Ramos (cell line): ENCODE data around the gene ITPK1.

Source experiments
- in situ Hi-C: fragments of 300-500 bp; cut with MboI; formaldehyde crosslinking; loops from one replicate; pipeline ENCODE4 v1.14.3; 2022; ENCODE audit warnings: low sequenced_read_pairs; ENCODE audit not compliant: unreplicated experiment

ITPK1 gene

DNA sequence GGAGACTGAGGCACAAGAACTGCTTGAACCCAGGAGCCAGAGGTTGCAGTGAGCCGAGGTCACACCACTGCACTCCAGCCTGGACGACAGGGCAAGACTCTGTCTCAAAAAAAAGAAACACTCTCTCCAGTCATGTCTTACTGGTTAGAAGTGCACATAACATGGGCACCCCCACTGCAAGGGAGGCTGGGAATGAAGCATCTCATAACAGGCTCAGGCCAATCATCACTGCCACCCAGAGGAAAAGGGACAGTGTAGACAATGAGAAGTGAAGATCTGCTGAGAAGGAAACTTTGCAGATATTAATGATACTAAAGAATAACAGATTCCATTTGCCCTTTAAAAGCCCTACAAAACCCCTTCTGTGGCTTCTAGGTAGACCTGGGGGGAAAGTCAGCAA is 66.9 kb downstream of the ITPK1 start:
- in situ Hi-C loops, result no loop called here

DNA sequence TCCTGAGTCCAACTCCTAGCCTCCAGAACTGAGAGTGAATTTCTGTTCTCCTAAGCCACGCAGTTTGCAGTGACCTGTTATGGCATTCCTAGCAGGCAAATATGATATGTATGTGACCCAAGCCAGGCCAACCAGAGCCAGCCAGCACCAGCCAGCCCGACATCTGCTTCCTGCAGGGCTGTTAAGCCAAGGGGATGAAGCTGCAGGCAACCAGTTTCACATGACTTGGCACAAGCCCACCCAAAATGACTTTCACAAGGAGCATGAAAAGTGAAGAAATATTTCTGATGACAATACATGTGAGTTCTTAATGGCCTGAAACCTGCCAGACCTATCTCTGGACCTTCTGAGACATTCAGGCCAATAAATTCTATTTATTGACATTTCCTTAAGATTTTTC is 68.1 kb downstream of the ITPK1 start:
- in situ Hi-C loops, result no loop called here

DNA sequence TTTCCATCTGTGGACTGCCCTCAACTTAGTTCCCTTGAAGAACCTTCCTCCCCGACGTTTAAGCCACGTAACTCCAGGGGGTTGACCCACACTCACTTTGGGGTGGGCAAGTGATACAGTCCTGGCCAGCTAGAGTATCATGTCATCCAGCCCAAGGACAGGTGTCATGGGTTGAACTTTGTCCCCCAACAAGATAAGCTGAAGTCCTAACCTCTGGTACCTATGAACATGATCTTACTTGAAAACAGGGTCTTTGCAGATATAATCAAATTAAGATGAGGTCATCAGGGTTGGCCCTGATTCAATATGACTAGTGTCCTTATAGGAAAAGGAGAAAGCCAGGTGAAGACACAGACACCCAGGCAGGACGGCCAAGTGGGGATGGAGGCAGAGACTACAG is 68.6 kb downstream of the ITPK1 start:
- in situ Hi-C loops, result no loop called here

DNA sequence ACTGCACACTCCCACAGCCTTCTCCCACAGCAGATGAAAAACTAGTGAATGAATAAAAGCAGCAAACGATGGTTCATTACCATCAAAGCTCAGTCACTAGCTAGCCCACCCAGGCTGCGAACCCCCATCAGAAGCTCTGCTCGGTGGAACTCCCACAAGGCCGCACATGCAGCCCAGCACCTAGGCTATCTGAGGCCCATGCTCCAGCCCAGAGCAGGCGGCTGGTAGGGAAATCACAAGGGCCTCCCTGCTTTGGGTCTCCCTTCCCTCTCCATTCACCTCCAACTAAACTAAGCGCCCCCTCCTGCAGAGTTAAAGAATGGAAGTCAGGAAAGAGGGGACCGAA is 69.0 kb downstream of the ITPK1 start:
- in situ Hi-C loops, result no loop called here

DNA sequence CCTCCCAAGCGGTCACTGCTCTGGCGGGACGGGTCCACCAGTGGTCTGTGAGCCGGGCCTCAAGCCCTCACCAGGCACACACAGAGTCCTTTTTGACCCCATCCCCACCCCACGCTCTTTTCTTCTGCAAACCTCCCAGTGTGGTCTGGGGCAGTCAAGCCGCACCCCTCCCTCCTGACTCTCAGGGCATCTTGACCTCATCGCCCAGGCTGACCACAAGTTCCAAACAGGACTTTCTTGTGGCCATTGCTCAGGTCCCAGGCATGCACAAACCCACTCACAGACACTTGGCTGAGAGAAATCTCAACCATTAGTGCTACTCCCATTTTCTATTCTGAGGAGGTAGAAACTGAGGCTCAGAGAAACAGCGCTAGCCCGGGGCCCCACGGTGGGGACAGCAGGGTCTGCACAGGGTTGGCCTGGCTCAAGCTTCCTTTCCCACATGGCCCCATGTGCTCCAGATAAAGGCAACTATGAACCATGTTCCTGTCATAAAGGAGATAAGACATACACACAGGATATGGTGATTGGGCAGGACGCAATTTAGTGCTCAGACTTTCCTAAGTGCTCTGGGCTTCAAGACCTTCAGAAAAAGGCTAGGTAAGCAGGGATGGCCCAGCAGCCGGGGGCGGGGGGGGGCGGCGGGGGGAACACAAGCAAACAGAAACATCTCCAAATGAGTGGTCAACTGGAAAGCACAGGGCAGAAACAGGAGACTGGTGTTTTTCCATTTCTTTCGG is 69.6 kb downstream of the ITPK1 start:
- in situ Hi-C loops, result no loop called here

DNA sequence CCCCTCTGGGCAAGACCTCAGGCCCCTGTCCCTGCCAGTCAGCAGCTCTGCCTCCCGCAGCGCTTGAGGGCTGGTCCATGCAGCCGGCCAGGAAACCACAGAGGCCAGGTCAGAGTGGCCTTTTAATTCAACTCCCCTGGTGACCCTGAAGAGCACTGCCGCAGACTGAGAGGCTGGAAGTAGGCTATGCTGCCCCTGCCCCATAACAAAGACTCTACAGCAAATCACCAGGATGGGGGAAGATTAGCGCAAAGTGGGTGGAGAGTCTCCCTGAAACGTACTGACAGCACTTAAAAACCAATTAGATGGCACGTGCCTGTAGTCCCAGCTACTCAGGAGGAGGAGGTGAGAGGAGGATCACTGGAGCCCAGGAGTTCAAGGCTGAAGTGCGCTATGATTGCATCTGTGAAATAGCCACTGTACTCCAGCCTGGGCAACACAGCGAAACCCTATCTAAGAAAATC is 70.5 kb downstream of the ITPK1 start:
- in situ Hi-C loops, result no loop called here

DNA sequence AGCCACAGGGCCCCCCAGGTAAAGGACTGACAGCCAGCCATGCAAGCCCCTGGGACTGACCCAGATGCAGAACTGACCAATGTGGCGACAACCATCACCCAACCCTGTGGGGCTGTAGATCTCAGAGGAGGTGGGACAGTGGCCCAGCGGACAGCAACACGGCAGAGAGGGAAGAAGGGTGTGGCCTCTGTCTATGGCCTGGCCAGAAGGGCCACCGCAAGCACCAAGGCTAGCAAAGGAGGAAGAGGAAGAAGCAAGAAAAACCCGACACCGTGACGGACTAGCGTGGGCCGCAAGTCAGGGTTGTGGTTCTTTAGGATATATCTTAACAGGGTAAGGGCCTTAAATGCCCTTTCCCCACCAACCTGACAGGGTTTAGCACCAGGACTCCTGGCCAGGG is 71.2 kb downstream of the ITPK1 start:
- in situ Hi-C loops, result no loop called here

DNA sequence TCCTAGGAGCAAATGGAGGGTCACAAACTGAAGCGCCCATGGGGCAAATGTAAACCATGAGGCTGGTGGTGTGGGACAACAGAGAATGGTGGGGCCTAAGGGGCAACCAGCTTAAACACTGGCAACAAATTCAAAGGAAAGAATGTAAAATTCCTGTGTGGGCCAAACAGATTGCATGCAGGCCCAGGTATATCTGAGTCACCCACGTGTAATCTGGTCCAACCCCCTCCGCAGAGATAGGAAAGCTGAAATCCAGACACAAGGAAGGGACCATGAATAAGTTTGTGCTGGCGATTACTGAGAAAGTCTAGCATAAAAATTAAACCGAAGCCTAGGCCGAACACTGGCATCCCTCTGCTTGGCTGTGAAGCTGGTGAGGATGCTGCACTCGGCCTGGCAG is 71.6 kb downstream of the ITPK1 start:
- in situ Hi-C loops, result no loop called here

DNA sequence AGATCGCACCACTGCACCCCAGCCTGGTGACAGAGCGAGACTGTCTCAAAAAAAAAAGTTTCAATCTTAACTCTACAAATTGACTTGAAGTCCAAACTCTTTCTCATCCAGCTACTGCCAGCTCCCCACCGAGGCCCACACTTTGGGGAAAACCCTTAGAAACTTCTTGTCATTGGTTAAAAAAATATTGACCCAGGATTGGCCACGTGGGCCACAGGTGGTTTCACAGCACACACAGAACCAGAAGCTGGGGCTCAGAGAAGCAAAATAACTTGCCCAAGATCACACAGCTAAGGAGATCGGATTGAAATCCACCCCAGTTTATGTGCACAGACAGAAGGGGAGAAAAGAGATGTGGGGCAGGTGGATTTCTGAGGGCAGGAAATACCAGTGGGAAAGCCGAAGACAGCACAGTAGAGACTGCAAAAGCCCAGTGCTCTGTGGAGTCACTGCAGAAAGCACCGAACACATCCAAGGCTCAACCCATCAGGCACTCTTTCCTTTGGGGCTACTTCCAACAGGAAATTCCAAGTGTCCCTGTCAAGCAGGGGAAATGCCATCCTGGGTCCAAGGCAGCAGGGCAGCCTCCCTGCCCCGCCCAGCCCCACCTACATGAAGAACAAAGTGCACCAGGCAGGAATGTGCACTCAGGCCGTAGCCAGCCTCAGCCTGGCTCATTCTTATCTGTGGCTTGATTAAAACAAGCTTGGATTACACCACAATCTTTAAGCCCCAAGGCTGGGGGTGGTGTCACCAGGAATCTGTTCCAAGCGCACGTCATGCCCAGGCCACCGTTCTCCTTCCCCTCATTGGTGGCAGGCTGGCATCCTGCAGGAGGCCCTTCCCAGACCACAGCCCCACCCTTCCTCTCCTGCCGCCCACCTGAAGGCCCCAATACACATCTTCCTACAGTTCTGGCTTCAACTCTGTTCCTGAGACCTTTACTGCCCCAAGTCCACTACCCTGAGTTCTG is 72.5 kb downstream of the ITPK1 start:
- in situ Hi-C loops, result no loop called here

DNA sequence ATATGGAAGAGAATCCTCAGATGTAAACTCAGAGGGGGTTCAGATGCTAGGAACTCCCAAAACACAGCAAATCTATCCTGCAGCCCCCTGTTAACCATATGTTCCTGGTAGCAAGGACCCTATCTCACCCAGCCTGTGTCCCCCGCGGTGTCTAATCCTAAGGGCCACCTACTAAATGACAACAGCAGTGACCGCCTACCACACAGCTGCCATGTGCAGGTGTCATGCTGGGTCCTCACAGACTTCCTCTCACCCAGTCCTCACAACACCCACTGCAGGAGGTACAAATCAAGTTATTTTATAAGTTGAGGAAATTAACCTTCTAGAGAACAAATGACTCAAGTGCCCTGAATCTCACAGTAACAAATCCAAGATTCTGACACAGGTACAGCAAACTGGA is 73.9 kb downstream of the ITPK1 start:
- in situ Hi-C loops, result no loop called here

DNA sequence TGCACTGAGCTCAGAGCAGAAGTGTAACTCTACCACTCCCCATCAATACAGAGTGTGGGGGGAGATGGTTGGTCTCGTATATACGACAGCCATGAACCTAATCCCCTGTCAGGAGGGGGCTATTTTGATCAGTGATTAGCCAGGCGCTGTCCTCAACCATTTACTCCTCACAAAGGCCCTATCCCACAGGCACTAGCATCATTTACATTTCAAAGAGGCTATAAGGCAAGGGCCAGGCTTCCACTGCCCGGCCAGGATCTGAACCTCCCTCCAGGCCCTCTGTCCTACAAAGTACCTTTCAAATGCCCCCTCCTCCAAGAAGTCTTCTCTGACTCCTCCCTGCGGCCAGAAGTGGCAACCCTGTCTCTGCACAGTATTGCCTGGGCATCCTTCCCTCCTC is 74.7 kb downstream of the ITPK1 start:
- in situ Hi-C loops, result no loop called here

DNA sequence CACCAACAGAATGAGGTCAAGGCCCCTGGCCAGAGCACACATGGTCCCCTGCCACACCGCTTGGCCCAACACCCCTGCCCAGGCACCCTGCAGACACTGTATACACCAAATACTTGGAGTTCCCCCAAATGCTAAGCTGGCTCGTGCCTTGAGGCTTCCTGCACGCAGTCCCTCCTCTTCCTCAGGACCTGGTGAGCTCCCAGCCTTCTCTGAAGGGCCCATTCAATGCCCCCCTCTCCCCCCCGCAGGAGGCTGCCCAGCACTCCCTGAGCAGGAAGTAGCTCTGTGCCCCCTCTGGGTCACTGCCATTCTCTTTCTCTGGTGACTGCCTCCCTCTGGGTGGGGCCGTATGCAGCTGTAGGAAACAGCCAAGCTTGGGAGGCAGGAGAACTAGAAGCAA is 75.3 kb downstream of the ITPK1 start:
- in situ Hi-C loops, result no loop called here

DNA sequence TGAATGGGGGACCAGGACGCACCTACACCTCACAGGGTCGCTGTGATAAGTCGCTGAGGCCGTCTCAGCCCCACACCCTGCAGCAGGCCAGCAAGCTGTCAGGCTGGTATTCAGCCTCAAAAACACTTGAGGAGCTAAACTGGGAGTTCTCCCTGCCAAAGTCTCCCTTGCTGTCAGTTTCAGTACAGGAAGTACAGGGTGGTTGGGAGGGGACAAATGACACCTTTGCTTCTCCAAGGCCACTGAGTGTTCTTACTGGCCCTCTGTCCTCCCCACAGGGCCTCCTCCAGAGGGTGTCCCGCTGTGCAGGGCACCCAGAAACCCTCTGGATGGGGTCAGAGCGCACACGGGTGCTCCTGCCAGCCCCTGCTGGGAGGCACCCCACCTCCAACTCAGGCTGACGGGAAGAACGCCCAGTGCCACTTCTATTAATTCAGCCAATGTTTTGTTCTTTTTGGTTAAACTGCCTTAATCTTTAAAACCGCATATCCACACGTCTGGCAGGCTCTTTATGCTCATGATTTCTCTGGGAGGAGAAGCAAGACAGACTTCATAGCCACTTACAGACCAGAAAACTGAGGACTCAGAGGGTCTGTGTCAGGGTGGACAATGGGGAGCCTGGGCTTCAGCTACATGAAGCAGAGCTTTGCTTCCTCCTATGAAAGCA is 75.9 kb downstream of the ITPK1 start:
- in situ Hi-C loops, result no loop called here

DNA sequence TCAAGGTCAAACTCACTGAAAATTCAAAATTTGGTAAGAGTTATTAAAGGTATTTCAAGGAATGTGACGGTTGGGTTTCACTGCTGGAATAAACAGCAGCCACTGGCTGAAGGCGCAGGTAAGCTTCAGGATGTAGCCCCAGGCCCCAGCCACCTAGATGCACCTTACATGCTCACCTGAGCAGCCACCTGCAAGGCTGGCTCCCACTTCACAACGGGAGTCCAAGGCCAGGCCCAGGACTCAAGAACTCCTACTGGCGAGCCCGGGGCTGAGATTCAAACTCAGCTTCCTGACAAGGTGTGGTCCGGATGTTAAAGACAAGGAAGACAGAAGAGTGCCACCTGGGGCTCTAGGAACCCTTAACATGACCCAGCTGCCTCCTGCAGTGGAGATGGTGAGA is 78.4 kb downstream of the ITPK1 start:
- in situ Hi-C loops, result no loop called here

DNA sequence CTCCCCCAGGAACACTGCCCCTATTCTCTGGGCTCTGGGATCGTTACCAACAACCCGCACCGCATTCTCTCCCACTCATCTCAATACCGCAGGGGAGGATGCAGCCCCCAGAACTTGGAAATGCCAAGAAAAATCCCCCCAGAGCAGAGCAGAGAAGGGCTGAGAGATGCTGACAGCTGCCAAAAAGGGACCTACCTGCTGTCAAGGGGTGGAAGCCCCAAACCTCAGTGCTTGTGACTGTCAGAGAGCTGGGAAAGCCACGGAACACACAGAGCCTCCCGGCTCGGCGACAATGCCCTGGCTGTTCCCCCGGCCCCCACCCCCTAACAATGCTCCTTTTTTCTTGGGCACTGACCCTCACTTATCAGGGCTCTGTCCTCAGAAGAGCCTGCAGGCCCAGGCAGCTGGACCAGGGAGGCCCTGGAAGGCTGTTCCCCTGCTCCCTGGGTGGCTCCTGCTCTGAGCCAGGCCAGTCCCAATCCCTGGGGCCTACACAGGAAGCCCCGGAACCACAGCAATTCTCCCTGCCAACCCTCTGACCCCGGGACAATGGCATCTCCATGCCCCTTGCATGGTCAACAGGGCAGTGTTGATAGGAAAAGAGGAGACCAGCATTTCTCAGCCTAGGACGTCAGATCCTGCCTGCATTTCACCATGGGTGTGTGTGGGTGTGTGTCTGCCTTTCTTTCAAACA is 78.9 kb downstream of the ITPK1 start:
- in situ Hi-C loops, result no loop called here

DNA sequence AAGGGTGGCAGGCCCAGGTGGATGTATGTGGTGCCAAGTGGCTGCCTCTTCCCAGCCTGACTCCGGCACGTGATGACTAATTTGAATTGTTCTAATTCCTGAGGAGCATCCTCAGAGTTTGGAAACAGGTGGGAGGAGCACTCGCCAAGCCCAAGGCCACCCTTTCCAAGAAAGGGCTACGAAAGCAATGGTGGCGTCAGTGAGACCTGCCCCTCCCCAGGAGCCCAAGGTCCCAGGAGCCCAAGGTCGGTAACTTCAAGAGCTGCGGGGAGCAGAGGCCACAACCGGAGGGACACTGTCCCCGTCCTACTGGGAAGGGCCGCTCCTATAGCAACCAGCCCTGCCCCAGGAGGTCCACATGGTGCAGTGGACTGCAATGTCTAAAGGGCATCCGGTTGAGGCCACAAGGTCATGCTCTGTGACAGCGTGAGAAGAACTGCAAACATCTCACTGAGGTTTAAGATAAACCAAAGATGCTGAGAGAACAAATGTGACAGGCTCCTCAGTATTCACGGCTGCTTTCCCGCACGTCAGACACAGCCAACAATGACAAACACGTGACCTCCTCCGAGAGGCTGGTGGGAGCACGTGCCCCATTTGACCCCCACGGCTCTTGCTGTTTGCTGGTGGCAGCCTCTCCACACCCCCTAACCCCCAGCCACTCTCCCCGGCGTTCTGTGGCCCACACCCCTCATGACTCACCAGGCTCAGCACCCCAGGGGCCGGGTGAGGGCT is 79.6 kb downstream of the ITPK1 start:
- in situ Hi-C loops, result no loop called here

DNA sequence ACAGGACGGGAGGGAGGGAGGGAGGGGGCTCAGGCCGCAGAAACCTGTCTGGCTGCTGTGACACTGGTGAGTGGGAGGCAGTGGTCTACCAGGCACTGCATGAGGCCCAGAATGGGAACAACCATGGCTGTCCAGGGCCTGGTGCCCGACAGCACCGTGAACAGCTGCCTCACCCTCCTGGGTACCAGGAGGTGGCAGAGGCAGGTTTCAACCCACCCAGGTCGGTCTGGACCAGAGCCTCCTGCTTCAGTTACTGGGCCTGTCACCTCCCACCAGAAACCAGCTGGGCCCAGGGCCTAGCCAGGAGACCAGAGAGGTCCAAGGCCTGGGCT is 80.2 kb downstream of the ITPK1 start:
- in situ Hi-C loops, result no loop called here

DNA sequence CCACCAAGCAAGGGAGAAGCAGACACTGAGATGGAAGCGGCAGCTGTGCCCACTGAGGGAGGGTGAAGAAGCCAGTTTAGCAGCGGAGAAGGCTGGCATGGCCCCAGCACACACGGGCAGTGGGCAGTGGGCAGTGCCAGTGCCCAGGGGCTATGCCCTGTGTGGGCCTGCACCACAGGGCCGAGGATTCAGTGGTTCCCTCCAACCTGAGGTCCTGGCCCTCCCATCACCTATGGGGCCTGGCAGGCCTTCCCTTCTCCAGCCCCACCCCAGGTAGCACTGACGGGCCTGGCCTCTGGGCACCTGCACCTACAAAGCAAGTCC is 81.1 kb downstream of the ITPK1 start:
- in situ Hi-C loops, result no loop called here

DNA sequence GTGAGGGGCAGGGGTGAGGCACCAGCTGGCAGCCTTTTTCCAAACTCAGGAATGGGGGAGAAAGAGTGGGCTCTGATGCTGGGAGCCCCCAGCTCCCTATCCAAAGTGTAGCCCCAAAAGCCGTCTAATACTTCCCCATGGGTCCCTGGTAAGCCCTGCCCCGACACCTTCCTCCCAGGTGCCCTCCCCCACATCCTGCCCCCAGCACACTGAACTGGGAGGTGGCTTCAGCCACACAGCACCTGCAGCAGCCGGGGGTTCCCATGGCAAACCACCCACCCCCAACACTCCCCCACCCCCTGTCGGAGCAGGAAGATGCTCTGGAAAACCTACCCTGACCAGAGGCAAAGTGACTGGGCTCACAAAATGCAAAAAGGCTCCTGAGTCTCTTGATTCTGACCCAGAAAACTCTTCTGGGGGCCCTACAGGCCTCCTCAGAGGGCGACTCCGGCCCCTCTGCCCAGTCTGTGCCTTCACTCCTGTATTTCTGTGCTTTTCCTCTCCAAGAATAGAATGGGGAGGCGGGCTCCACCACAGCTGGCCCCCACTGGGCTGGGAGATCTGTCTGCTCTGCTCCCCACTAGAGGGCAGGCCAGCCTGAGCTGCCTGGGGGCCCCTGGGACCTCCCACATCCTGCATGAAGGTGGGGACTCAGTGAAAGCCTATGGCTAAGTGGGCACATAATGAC is 81.6 kb downstream of the ITPK1 start:
- in situ Hi-C loops, result no loop called here
